HG02981 (cell line): Measurements from ENCODE around the gene PIK3CA.
"Not testable (repeated sequence)": the region's sequence is repeated elsewhere in the genome, so short reads cannot be mapped to it uniquely, and the experiment has no call there.

Experiments used
- ATAC-seq: cut with Tn5 transposase; IDR thresholded peaks from one replicate; pipeline ENCODE4 v1.9.1; 2021; ENCODE audit warnings: mild to moderate bottlenecking, moderate library complexity; ENCODE audit not compliant: unreplicated experiment

The PIK3CA gene

DNA sequence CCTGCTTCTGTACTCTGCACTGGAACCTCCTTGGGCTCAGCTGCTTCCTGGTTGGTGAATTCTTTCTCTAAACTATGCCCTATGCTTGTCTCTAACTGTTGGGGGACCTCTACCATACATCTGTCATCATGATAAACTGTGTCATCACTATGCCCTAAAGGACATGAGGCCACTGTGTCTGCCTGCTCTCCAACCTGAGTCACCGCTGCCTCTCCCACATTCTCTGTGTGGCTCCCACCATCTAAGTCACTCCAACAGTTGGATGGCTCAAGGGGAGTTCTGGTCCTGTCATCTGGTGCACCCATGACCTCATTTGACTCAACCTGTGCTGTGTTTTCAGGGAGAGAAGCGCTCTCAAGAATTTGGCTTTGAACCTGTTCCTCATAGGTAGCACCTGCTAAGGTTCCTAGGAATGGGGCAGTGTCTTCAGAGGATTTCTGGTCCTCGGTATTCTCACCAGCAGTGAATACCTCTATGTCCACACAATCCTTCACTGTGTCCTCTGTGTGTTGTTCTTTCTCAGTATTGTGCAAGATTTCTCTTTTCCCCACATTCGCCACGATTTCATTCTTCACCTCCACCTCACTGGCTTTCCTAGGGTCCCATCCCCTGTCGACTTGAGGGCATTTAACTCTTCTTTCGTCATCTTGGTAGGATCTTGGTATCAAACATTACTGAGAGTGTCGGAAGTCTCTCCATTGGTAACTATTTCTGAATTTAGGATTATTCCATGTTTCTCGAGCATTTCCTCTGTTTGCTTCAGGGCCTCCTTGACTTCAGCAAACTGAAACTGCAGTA, 112.0 kb downstream of the PIK3CA start:
- not testable (repeated sequence) for ATAC-seq

- peak; percentile 94 for ATAC-seq
Measured at GRCh38 chr3:179260949-179261765, 113.0 kb downstream of the PIK3CA start.

GRCh38 chr3:179263134-179263533, 115.0 kb downstream of the PIK3CA start:
- ATAC-seq: no peak

- ATAC-seq: no peak
Measured at GRCh38 chr3:179264449-179264848, 116.3 kb downstream of the PIK3CA start.

GRCh38 chr3:179265092-179265491, 116.9 kb downstream of the PIK3CA start:
- no peak for ATAC-seq

- peak; percentile 48 for ATAC-seq
Measured at GRCh38 chr3:179265875-179266274, 117.7 kb downstream of the PIK3CA start.

- no peak for ATAC-seq
Measured at GRCh38 chr3:179266701-179267211, 118.6 kb downstream of the PIK3CA start.

DNA sequence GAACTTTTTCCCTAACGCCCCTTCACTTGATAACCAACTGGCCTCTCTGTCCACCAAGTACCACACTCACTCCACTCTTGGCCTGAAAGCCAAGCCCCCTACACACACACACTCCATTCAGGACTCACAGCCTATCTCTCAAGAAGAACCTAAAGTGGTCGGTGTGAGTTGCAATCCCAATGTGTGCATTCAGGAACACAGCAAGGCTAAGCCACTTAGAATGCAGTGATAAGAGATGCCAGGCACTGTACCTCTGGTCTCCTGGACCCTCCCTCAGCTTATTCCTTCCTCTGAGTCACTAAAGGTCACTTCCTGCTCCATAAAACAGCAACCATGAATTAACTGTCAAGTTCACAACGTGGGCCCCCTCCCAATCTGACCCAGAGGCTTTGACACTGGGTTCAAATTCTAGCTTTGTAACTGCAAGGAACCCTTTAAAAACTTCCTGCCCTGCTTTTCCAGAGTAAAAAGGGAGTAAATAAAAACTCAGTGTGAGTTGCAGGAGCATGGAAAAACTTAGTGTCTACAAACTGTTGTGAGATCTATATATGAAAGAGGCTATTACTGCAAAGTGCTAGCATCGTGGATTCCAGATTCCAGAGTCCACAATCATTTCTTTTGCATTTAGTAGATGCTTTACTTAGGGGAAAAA, 120.4 kb downstream of the PIK3CA start:
- ATAC-seq: no peak

DNA sequence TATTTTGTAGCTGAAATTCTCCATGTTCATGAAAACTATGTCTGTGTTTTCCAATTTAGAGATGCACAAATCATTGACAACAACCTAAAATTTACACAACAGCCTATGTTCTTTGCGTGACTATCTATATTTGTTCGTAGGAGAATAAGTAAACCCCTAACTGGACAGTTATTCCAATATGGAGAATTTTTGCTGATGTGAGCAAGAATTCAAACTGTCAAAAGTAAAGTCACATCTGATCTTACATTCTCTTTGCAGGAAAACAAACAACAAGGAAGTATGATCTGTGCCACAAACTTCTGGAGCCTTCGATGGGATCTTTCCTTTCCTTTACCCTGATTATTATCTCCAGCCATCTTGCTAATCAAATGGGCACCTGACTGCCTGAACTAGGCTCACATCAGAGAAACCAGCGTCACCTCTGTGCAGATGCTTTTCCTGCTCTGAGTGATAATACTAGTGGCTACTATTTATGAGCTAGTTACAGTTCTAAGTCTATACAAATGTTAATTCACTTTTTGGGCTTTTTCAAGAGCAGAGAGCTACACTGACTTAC, 121.1 kb downstream of the PIK3CA start:
- ATAC-seq: no peak

DNA sequence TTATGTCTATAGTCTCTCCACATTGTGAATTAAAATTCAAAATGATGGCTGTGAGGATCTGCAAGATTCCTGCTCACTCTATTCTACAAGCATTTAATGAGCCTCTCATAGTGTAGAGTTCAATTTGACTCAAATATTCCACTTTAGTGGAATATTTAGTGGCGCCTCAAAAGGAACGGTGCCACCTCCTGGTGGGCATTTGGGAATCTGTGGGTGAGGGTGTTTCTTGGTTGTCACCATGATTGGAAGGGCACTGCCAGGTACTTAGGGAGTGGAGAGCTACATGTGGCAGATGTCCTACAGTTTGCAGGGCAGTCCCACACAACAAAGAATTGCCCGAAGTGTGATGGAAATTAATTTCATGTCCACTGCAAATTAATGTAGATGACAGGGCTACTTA, 124.2 kb downstream of the PIK3CA start:
- ATAC-seq: no peak

DNA sequence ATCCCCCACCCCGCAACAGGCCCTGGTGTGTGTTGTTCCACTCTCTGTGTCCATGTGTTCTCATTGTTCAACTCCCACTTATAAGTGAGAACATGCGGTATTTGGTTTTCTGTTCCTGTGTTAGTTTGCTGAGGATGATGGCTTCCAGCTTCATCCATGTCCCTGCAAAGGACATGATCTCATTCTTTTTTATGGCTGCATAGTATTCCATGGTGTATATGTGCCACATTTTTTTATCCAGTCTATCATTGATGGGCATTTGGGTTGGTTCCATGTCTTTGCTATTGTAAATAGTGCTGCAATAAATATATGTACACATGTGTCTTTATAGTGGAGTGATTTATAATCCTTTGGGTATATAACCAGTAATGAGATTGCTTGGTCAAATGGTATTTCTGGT, 126.3 kb downstream of the PIK3CA start:
- ATAC-seq: not testable (repeated sequence)

GRCh38 chr3:179276001-179276400, 127.8 kb downstream of the PIK3CA start:
- ATAC-seq: no peak

- ATAC-seq: no peak
Measured at GRCh38 chr3:179276743-179277142, 128.6 kb downstream of the PIK3CA start.

GRCh38 chr3:179278151-179278550, 130.0 kb downstream of the PIK3CA start:
- ATAC-seq: no peak

DNA sequence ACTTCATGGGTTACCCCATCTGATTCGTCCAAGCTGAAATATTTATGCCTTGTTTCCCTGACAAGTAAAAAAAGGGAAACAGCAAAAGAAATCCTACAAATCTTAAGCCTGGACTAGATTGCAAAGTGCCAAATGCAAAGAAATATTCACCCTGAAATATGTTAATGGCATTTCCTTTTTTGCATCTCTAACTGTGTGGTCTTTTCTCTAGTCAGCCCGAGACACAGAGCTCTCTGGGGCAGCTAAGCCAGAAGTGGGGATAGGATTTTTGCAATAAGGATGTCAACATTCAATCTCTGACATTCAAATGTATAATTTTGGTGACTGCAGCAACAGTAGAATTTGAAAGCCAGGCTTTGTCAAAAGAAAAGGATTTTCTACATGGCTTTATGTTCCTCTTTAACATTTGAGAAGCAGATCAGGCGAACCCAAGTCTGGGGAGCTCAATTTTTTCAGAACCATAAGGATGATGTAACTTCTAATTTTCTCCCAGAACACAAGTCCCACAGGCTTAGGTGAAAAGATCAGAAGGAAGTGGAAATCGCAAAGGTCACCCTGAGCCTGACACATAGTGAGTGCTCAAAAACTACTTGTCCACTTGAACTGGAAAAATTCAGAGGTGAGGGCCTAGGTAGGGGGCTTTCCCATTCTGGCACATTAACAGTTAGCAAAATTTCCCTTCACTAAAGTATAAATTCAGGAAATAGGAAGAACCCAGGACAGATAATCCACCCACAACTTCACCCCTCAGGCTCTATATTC, 131.0 kb downstream of the PIK3CA start:
- ATAC-seq: no peak

DNA sequence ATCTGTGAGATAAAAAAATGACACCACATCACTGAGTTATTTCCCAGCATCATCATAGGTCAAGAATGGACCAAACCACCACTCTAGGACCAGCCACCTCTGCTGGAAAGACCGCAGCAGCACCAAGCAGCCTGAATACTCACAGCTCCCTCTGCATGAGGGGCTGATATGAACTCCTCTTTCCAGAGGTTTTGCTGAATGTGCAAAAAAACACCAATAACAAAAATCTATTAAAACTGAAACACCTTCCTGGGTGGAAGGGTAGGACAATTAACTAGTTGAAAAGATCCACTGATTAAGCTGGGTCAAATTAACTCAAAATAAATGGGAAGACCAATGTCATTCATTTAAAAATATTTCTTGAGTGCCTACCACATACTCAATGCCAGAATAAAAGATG, 131.7 kb downstream of the PIK3CA start:
- ATAC-seq: no peak

GRCh38 chr3:179281825-179282224, 133.7 kb downstream of the PIK3CA start:
- ATAC-seq: no peak

DNA sequence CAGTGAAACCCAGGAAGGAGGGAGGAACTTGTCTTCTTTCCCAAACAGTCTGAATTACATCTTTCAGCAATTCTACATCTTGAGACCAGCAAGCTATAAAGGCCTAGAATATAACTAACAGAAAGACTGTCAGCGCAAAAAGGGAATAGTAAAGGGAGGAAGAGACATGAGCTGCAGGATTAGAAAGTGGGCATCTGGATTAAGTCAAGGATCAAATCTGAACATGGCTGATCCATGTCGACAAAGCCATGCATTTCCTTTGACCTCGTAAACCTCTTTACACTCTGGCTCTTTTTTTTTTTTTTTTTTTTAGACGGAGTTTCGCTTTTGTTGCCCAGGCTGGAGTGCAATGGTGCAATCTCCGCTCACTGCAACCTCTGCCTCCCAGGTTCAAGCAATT, 138.2 kb downstream of the PIK3CA start:
- no peak for ATAC-seq

- ATAC-seq: no peak
Measured at GRCh38 chr3:179288845-179289244, 140.7 kb downstream of the PIK3CA start.

- ATAC-seq: no peak
Measured at GRCh38 chr3:179289295-179289694, 141.1 kb downstream of the PIK3CA start.
